HEK293T (cell line): ENCODE data around the gene UMODL1.

ENCODE experiments used
- BHLHE40 ChIP-seq: fragments of 450-650 bp; IDR thresholded peaks from 2 replicates; pipeline ENCODE4 v1.6.1; 2016; ENCODE audit warnings: mild to moderate bottlenecking, moderate library complexity, borderline replicate concordance
- CTBP1 ChIP-seq: fragments of 450-650 bp; IDR thresholded peaks from 2 replicates; pipeline ENCODE4 v1.6.1; 2016; ENCODE audit warnings: borderline replicate concordance
- ELF4 ChIP-seq: fragments of 450-650 bp; IDR thresholded peaks from 2 replicates; pipeline ENCODE4 v1.6.1; 2017; ENCODE audit warnings: antibody characterized with exemption
- FOXA1 ChIP-seq: fragments of 450-650 bp; IDR thresholded peaks from 2 replicates; pipeline ENCODE4 v1.6.1; 2016; ENCODE audit warnings: mild to moderate bottlenecking
- FOXK2 ChIP-seq: fragments of 450-650 bp; IDR thresholded peaks from 2 replicates; pipeline ENCODE4 v1.6.1; 2016; ENCODE audit warnings: mild to moderate bottlenecking
- FOXM1 ChIP-seq: fragments of 450-650 bp; IDR thresholded peaks from 2 replicates; pipeline ENCODE4 v1.6.1; 2017; ENCODE audit warnings: mild to moderate bottlenecking, borderline replicate concordance
- HDGF ChIP-seq: fragments of 450-650 bp; IDR thresholded peaks from 2 replicates; pipeline ENCODE4 v1.6.1; 2017; ENCODE audit warnings: antibody characterized with exemption, borderline replicate concordance
- LEF1 ChIP-seq: fragments of 450-650 bp; IDR thresholded peaks from 2 replicates; pipeline ENCODE4 v1.6.1; 2017; ENCODE audit warnings: mild to moderate bottlenecking, borderline replicate concordance
- SP1 ChIP-seq: fragments of 450-650 bp; IDR thresholded peaks from 2 replicates; pipeline ENCODE4 v1.6.1; 2017
- SUZ12 ChIP-seq: fragments of 450-650 bp; IDR thresholded peaks from 2 replicates; pipeline ENCODE4 v1.6.1; 2016; ENCODE audit warnings: mild to moderate bottlenecking
- TARDBP ChIP-seq: fragments of 450-650 bp; IDR thresholded peaks from 2 replicates; pipeline ENCODE4 v1.6.1; 2016
- ZNF384 ChIP-seq: fragments of 450-650 bp; IDR thresholded peaks from 2 replicates; pipeline ENCODE4 v1.6.1; 2016
- TF ChIP-seq, protein P1 (sequence below): fragments of 450-650 bp; IDR thresholded peaks from 2 replicates; pipeline ENCODE4 v1.6.1; 2016

GRCh38 chr21:42102076-42102475 lies 31.0 kb downstream of the UMODL1 start:
- TF ChIP-seq CTBP1 (no peak), FOXM1 (no peak), TARDBP (no peak), ZNF384 (no peak), HDGF (no peak), FOXK2 (no peak), SUZ12 (no peak), FOXA1 (no peak), ELF4 (no peak), BHLHE40 (no peak), LEF1 (no peak), SP1 (no peak)
- TF ChIP-seq, protein P1, sequence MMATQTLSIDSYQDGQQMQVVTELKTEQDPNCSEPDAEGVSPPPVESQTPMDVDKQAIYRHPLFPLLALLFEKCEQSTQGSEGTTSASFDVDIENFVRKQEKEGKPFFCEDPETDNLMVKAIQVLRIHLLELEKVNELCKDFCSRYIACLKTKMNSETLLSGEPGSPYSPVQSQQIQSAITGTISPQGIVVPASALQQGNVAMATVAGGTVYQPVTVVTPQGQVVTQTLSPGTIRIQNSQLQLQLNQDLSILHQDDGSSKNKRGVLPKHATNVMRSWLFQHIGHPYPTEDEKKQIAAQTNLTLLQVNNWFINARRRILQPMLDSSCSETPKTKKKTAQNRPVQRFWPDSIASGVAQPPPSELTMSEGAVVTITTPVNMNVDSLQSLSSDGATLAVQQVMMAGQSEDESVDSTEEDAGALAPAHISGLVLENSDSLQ, result no peak
